HCEC 1CT (cell line): ENCODE measurements around the gene UTP14A.

ENCODE experiments used
- DNase-seq: peaks from one replicate; pipeline ENCODE4 v3.0.0-alpha.2; 2017

Gene UTP14A

DNA sequence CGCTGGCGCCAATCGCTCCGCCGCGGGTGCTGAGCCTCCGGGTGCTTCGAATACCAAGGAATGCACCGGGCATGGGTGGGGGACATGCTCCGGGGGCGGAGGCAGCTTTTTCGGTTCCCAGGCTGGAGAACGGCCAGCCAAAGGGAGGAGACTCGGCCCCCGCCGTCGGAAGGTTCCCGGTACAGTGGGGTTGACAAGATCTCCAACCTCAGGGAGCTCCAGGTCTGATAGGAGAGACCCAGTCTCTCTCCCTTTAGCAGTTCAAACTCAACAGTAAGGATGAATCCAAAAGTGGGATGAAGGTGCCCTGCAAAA lies 47.3 kb downstream of the UTP14A start:
- no peak for DNase-seq

DNA sequence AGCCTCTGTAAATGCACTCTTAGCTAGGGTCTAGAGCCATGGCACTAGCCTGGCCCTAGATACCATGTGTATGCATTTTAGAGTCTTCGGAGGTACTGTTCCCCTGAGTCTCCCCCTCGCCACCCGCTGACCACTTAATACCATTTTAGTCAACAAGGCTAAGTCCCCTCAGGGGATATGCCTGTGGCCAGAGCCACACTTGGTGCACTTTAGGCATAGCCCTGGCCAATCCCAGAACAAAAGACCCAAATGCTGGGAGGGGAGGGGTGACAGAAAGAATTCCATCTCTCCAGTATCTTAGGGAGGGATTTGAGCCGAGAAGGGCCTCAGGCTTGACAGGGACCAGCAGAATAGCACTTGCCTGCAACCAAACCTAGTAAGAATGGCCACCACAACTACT lies 47.9 kb downstream of the UTP14A start:
- DNase-seq, result no peak

DNA sequence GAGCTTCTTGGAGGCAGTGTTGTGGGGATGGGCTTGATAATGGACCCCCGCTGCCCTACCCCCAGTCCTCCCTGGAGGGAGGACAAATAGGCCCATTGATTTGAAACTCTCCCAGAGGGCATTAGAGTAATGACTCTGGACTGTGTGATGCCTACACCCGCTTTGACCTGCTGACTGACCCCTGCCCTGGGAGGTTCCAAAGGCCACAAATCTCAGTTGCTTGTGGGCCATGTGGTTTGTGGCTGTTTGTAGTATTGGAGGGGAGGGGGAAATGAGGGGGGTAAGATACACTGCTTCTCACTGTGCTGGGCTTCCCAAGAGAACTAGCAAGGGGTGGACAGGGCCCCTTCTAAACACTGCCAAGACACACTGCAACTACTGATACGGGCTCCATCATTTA lies 48.8 kb downstream of the UTP14A start:
- DNase-seq, result no peak

DNA sequence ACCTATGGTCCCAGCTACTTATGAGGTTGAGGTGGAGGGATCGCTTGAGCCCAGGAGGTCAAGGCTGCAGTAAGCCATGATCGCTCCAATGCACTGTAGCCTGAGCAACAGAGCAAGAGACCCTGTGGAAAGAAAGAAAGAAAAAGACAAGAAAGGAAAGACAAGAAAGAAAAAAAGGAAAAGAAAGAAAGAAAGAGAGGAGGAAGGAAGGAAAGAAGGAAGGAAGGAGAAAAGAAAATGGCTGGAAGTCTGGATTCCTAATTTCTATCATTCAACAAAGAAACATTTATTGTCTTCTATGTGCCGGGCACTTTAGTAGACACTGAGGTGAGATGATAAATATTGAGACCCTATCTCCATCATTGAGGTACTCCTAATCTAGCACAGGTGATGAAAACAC lies 49.7 kb downstream of the UTP14A start:
- DNase-seq, result no peak

DNA sequence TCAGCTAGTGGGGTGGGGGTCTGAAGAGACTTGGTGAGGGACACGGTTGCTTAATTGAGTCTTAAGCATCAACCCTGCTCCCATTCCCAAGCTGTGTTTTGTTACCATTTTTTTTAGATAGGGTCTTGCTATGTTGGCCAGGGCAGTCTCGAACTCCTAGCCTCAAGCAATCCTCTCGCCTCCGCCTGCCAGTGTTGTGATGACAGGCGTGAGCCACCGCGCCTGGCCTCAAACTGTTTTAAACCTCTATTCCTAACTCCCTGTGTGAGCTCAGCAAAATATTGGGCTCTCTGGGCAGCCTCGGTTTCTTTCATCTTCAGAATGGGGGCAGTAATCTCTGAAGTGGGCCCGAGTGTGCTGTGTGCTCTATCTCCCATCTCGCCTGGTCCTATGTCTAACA lies 50.2 kb downstream of the UTP14A start:
- no peak for DNase-seq

GRCh38 chrX:129956765-129957164 lies 50.8 kb downstream of the UTP14A start:
- no peak for DNase-seq

DNA sequence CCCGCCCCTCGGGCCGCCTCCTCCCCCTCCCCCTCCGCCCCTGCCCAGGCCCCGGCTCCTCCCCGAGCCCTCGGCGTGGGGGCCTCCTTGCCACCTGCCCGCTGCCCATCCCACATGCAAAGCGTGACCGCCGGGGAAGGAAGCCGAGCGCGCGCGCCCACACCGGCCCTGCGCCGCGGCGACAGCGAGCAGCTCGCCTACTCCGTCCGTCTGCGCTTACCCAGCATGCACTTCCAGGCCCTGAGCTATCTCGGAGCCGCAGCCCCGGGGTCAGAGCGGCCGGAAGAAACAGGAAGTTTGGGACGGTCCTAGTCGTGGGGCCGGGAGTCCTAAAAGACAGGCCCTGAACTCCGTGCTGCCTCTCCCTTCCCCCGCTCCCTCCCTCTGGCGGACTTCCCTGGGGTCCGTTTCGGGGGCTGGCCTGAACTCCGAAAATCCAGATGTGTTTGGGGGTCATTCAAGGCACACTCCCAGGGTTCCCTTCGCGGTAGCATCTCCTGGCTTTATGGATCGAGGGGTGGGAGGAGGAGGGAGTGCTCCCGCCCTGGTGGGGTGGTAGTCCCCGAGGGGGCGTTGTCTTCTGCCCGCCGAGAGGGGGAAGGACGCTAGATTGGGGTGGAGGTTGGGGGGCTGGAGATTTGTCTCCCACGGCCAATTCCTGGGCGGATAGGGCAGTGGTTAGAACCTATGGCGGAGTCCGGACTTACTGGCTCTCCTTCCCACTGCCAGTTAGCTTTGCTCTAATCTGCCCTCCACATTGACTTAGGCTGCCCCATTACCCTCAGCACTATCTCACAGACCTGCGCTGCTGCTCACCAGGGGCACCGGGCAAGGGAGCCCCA lies 51.5 kb downstream of the UTP14A start:
- peak; percentile 41 for DNase-seq

DNA sequence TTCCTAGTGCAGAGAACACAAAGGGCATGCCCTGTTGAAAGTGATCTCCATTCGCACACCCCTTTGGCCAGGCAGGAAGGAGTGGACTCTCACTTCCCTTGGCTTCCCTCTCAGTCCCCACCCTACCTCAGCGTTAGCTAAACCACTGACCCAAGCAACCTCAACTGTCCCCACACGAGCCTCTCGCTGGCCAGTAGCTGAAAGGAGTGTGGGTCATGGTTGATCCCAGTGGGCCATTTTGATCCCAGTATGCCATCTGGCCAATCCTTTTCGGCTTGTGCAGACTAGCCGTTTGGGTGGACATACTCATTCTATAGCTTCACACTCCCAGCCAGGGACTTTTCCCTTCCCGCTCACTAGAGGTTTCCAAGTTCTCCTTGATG lies 52.1 kb downstream of the UTP14A start:
- DNase-seq, result no peak

DNA sequence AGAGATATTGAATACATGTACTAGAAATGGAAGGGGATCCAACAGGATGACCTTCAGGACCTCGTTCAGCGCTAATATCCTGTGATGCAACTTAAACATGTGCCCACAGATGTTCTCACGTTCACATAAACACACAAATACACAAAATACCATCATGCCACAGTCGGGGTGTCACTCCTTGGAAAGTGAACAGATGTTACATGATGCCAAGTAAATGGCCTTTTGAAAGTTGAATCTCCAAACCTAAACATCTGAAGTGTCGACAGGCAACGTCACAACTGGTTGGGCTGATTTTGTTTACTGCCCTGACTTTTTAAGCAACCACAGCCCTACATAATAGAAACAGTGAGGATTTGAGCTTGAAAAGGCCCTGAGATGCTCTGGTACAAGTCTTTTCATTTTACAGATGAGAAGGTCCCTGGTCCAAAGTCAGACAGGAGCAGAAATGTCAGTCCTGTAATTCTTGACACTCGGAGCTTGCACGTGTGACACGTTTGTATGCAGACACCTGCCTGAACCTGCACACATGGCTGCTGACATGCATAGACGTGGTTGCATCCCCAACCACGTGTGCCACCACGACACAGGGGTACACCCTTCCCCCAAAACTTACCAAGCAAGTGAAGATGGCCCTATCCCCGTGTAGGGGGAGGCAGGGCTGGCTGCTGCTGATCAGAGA lies 53.0 kb downstream of the UTP14A start:
- DNase-seq, result no peak

DNA sequence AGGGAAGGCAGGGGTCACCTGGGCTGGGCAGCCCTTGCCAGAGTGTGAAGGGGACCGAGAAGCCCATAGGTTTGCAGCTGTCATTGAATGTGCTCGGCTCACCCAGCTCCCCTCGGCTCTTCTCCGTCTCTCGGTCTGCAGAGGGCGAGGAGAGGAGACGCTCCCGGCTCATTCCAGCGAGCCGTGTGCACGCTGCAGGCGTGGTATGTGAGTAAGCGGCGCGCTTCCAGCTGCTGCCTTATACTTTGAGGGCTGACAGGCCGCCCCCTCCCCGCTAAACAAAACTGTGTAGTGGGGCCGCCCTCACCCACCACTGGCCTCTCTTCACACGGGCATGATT lies 53.5 kb downstream of the UTP14A start:
- DNase-seq, result no peak

DNA sequence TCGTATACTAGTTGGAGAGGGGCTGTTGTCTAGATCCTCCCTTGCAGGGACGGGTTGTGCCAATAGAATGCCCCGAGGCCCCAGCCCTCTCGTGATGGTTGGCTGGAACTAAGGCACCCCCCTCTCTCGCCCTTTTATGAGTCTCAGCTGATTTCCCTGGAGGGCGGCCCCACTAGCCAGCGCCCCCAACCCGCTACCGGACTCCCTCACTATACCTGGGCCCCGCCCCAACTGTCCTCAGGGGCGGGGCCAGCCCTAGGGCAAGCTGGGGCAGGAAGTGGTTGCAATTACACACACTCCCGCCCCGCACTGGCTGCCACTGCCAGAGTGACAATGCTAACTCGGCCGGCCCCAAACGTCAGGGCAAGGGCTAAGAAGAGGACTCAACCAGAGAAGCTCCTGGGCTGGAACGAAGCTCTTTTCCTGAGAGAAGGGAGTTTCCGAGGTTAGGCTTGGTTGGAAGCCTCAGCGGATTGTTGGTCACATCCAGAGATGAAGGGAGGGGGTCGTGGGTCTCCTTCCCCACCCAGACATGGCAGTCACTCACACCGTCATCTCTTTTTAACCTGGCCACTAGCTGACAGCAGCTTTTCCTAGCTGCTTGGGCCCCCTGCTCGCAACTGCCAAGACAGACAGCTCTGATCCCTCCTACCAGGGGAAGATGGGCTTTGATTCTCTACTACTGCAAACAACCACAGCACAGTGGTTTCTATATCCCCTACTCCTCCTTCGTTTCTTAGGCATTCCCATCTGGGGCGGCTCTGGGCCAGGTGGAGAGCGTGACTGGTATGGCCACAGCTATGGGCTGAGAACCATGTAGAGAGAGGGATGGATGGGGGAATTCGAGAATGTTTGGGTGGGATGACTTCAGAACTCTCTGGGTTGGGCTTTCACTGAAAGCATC lies 55.5 kb downstream of the UTP14A start:
- no peak for DNase-seq

DNA sequence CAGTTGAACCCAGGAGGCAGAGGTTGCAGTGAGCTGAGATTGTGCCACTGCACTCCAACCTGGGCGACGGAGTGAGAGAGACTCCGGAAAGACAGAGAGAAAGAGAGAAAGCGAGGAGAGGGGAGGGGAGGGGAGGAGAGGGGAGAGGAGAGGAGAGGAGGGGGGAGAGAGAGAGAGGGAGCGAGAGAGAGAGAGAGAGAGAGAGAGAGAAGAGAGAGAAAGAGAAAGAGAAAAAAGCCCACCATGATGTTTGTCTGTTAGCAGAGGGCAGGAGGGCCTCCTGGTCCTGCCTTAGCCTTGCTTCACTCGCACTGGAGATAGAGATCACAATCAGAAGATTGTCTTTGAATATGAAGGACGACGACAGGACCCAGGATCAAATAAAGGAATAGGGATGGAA lies 57.8 kb downstream of the UTP14A start:
- DNase-seq, result no peak

- no peak for DNase-seq
Observed at GRCh38 chrX:129965166-129965565, 59.2 kb downstream of the UTP14A start.

- no peak for DNase-seq
Observed at GRCh38 chrX:129968968-129969367, 63.0 kb downstream of the UTP14A start.

- DNase-seq, result no peak
Observed at GRCh38 chrX:129976441-129976840, 70.5 kb downstream of the UTP14A start.
